Measurements from ENCODE around the gene VPS51. TPM values are rescaled to one million over a fixed set of nuclear protein-coding genes. Genes with fewer than 3 reads are reported as not detected.

VPS51 gene
- total RNA-seq, 1 donor from 2014 or later, result 127 TPM

DNA sequence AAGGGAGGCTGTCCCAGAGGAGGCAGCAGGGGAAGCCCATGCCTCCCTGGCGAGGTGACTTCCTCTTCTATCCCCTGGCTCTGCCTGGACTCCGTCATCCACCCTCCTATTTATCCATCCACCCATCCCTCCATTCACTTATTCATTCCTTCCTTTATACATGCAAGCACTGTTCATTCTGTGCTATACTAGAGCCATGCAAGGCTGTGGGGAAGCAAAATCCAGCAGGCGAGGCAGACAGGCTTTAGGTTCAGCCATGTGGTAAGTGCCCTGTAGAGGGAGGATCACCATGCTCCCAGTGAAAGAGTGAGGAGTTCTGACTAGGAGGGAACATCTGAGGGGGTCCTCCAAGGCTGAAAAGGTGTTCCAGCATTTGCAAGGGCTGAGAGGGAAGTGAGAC, 36.5 kb upstream of the VPS51 start:
- H3K27me3 Mint-ChIP-seq (ENCODE audit: unreplicated experiment), result no peaks in the 10 kb centered on the region
- no peaks in the 10 kb centered on the region for H3K4me1 Mint-ChIP-seq (ENCODE audit: unreplicated experiment)
- no peak overlapping the region for H3K4me3 Mint-ChIP-seq (ENCODE audit: unreplicated experiment)
- no peaks in the 10 kb centered on the region for H3K9me3 Mint-ChIP-seq (ENCODE audit: unreplicated experiment)
- DNase-seq (ENCODE audit: extremely low spot score, unreplicated experiment), result no peak
- H3K27ac Mint-ChIP-seq (ENCODE audit: unreplicated experiment), result no peak overlapping the region
- TF ChIP-seq, protein P1, sequence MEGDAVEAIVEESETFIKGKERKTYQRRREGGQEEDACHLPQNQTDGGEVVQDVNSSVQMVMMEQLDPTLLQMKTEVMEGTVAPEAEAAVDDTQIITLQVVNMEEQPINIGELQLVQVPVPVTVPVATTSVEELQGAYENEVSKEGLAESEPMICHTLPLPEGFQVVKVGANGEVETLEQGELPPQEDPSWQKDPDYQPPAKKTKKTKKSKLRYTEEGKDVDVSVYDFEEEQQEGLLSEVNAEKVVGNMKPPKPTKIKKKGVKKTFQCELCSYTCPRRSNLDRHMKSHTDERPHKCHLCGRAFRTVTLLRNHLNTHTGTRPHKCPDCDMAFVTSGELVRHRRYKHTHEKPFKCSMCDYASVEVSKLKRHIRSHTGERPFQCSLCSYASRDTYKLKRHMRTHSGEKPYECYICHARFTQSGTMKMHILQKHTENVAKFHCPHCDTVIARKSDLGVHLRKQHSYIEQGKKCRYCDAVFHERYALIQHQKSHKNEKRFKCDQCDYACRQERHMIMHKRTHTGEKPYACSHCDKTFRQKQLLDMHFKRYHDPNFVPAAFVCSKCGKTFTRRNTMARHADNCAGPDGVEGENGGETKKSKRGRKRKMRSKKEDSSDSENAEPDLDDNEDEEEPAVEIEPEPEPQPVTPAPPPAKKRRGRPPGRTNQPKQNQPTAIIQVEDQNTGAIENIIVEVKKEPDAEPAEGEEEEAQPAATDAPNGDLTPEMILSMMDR (IDR thresholded peaks at IDR 0.05), result no peak
- H3K36me3 Mint-ChIP-seq (ENCODE audit: unreplicated experiment), result no peaks in the 10 kb centered on the region

DNA sequence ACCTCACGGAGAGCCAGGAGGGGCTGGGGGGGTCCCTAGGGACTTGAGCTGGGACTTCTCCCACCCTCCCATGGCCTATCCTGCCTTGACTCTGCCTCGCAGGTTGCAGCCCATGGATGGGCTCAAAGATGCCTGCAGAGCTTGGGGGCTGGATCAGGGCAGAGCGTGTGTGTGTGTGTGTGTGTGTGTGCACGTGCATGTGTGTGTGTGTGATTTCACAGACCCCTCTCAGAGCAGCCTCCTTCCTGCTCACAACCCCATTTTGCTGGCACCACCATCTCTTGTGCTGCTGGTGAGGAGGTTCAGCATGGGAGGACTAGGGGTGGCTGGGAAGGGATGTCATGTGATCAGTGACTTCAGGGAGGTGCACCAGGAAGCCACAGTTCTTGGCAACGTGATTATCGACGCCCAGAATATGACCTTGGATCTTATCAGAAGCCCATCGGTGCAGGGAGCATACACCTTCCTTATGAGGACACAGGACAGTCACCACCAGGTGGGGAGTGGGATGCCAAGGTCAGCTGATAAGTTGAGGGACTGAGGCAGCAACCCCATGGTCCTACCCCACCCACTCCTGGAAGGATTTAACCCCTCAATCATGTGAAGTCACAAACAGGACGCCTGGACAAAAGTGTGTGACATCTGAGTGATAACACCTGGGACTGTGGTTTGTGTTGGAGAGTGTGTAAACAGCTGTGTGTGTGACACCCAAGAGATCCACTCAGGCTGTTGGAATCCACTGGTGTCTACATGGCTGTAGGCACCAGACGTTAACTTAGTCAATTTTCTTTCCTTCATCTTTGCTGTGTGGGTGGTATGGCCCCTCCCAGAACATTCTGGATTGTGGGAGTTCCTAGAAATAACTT, 35.8 kb upstream of the VPS51 start:
- H3K36me3 Mint-ChIP-seq (ENCODE audit: unreplicated experiment), result no peaks in the 10 kb centered on the region
- no peaks in the 10 kb centered on the region for H3K4me1 Mint-ChIP-seq (ENCODE audit: unreplicated experiment)
- no peak for DNase-seq (ENCODE audit: extremely low spot score, unreplicated experiment)
- H3K27me3 Mint-ChIP-seq (ENCODE audit: unreplicated experiment), result no peaks in the 10 kb centered on the region
- no peaks in the 10 kb centered on the region for H3K9me3 Mint-ChIP-seq (ENCODE audit: unreplicated experiment)
- TF ChIP-seq, protein P1 (IDR thresholded peaks at IDR 0.05), result no peak
- no peak overlapping the region for H3K4me3 Mint-ChIP-seq (ENCODE audit: unreplicated experiment)
- H3K27ac Mint-ChIP-seq (ENCODE audit: unreplicated experiment), result no peak overlapping the region

DNA sequence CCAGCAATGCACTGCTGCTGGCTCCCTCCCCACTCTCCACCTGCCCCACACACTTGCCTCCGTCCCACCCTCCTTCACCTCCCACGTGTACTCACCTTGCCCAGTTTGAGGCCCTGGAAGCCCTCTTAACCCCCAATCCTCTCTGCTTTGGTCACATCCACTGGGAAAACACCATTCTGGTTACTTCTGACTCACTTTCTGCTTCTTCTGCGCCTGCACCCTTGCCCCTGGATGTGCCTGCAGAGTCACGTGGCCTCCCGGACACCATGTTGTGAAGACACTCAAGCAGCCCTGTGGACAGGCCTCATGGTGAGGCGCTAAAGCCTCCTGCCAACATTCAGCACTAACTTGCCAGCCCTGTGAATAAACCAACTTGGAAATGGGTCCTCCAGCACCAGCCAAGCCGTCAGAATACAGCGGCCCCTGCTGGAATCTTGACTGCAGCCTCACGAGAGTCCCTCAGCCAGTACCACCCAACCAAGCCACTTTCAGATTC, 35.1 kb upstream of the VPS51 start:
- Mint-ChIP-seq H3K9me3 (ENCODE audit: unreplicated experiment) (no peaks in the 10 kb centered on the region), H3K4me3 (ENCODE audit: unreplicated experiment) (no peak overlapping the region), H3K36me3 (ENCODE audit: unreplicated experiment) (no peaks in the 10 kb centered on the region), H3K27me3 (ENCODE audit: unreplicated experiment) (no peaks in the 10 kb centered on the region), H3K4me1 (ENCODE audit: unreplicated experiment) (no peaks in the 10 kb centered on the region), H3K27ac (ENCODE audit: unreplicated experiment) (no peak overlapping the region)
- TF ChIP-seq, protein P1 (IDR thresholded peaks at IDR 0.05), result peak; percentile 27
- no peak for DNase-seq (ENCODE audit: extremely low spot score, unreplicated experiment)

DNA sequence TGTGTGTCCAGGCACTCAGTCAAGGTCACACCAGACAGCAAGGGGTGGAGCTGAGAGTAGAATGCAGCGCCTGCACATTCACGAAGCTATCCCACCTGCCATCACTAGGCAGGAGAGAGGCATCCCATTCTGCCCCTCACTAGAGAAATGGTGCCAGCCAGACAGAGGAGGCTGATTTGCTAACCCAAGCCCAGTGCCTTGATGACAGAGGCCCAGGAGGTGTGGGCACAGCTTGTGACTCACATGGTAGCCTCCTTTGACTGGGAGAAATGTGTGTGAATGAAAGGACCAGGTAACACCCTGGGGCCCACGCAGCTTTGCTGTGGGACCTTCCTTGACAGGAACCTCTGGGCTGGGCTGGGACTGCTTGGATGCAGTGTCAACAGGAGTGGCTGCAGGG, 32.5 kb upstream of the VPS51 start:
- no peak for DNase-seq (ENCODE audit: extremely low spot score, unreplicated experiment)
- no peaks in the 10 kb centered on the region for H3K9me3 Mint-ChIP-seq (ENCODE audit: unreplicated experiment)
- H3K36me3 Mint-ChIP-seq (ENCODE audit: unreplicated experiment), result no peaks in the 10 kb centered on the region
- no peaks in the 10 kb centered on the region for H3K27me3 Mint-ChIP-seq (ENCODE audit: unreplicated experiment)
- TF ChIP-seq, protein P1 (IDR thresholded peaks at IDR 0.05), result no peak
- H3K4me1 Mint-ChIP-seq (ENCODE audit: unreplicated experiment), result no peaks in the 10 kb centered on the region
- H3K27ac Mint-ChIP-seq (ENCODE audit: unreplicated experiment), result no peak overlapping the region
- no peak overlapping the region for H3K4me3 Mint-ChIP-seq (ENCODE audit: unreplicated experiment)

DNA sequence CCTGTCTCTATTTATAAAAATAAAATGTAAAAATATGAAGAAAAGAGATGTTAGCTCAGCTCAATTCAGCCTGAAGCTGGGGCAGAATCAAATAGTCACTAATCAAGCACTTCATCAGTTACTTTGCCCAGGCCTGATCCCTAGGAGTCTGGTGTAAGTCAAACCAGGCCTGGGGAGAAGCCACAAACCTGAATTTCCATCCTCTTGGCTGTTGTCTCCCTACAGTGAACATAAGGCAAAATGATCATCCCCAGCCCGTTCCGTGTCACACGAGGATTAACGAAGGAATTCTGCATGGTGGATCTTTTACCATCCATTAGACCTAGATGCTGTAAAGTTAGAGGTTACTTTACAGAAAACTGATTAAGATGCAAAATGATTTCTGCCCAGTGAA, 31.2 kb upstream of the VPS51 start:
- no peaks in the 10 kb centered on the region for H3K9me3 Mint-ChIP-seq (ENCODE audit: unreplicated experiment)
- no peaks in the 10 kb centered on the region for H3K36me3 Mint-ChIP-seq (ENCODE audit: unreplicated experiment)
- DNase-seq (ENCODE audit: extremely low spot score, unreplicated experiment), result no peak
- no peak overlapping the region for H3K27ac Mint-ChIP-seq (ENCODE audit: unreplicated experiment)
- H3K27me3 Mint-ChIP-seq (ENCODE audit: unreplicated experiment), result no peaks in the 10 kb centered on the region
- TF ChIP-seq, protein P1 (IDR thresholded peaks at IDR 0.05), result no peak
- H3K4me1 Mint-ChIP-seq (ENCODE audit: unreplicated experiment), result no peaks in the 10 kb centered on the region
- no peak overlapping the region for H3K4me3 Mint-ChIP-seq (ENCODE audit: unreplicated experiment)

All from osteocyte (in vitro differentiated cells).